Caco-2 (cell line): ENCODE results near the gene OR6C6. TPM values are rescaled to one million over a fixed set of nuclear protein-coding genes. Genes with fewer than 3 reads are reported as not detected.

Source experiments
- BruUV-seq: library from RNA; stranded (reverse); fragments of 400-500 nt; replicated peaks from 2 replicates; lab custom pipeline; 2021; lab: Mats Ljungman, UMichigan
- CTCF ChIA-PET: fragments of 300-600 bp; sonication (Branson Sonifier 250); formaldehyde crosslinking; loops from one replicate; lab custom pipeline; 2022; ENCODE audit warnings: antibody characterized with exemption; lab: Charles Lee
- POLR2A ChIA-PET: fragments of 300-600 bp; sonication (Branson Sonifier 250); formaldehyde crosslinking; loops from one replicate; lab custom pipeline; 2022; ENCODE audit warnings: antibody characterized with exemption; lab: Charles Lee
- DNase-seq, 2 experiments: peaks; one replicate each; pipeline versions ENCODE4 v3.0.0 to v3.0.0-alpha.2; 2020 to 2022
- H3K27me3 ChIP-seq: replicated peaks from 2 replicates; pipeline ENCODE4 v1.6.0; 2011; ENCODE audit warnings: low read length; ENCODE audit not compliant: control insufficient read depth, insufficient read depth
- H3K36me3 ChIP-seq: 2 replicates; pipeline ENCODE4 v1.5.1; 2011; ENCODE audit warnings: low read length; ENCODE audit not compliant: control insufficient read depth, insufficient read depth
- H3K4me1 ChIP-seq: fragments of 250-450 bp; sonication (Bioruptor Pico); 2 replicates; pipeline ENCODE4 v1.5.1; 2020; ENCODE audit warnings: mild to moderate bottlenecking
- H3K4me3 ChIP-seq: 2 replicates; pipeline ENCODE4 v1.5.1; 2011; ENCODE audit warnings: low read depth, mild to moderate bottlenecking, control low read depth, low read length
- H3K9me3 ChIP-seq: fragments of 250-450 bp; sonication (Bioruptor Pico); 2 replicates; pipeline ENCODE4 v1.5.1; 2020; ENCODE audit warnings: mild to moderate bottlenecking, moderate library complexity
- H3K27ac Mint-ChIP-seq: one replicate; pipeline ENCODE4 v1.8.0; 2022; ENCODE audit warnings: mixed read lengths; ENCODE audit not compliant: unreplicated experiment
- H3K27me3 Mint-ChIP-seq: one replicate; pipeline ENCODE4 v1.8.0; 2022; ENCODE audit warnings: mixed read lengths; ENCODE audit not compliant: insufficient read depth, unreplicated experiment
- H3K36me3 Mint-ChIP-seq: one replicate; pipeline ENCODE4 v1.8.0; 2022; ENCODE audit warnings: mild to moderate bottlenecking, mixed read lengths; ENCODE audit not compliant: insufficient read depth, unreplicated experiment
- H3K4me1 Mint-ChIP-seq: one replicate; pipeline ENCODE4 v1.8.0; 2022; ENCODE audit warnings: low read depth, mixed read lengths; ENCODE audit not compliant: unreplicated experiment
- H3K4me3 Mint-ChIP-seq: one replicate; pipeline ENCODE4 v1.8.0; 2022; ENCODE audit warnings: mild to moderate bottlenecking, moderate library complexity, mixed read lengths; ENCODE audit not compliant: unreplicated experiment
- H3K9me3 Mint-ChIP-seq: one replicate; pipeline ENCODE4 v1.8.0; 2022; ENCODE audit warnings: mixed read lengths; ENCODE audit not compliant: unreplicated experiment
- intact Hi-C: fragments of 100-400 bp; cut with micrococcal nuclease; formaldehyde crosslinking; loops from one replicate; pipeline ENCODE4 v1.10.0; 2022; ENCODE audit not compliant: unreplicated experiment
- total RNA-seq: library from RNA; stranded (reverse); gene quantifications from 2 replicates; pipeline ENCODE4 v1.2.3, GENCODE V29; 2022
- TF ChIP-seq, protein P1 (sequence below), 2 experiments: fragments of 200-600 bp in 1 of 2; IDR thresholded peaks; 1 replicate in 1 of 2; 2 replicates in 1 of 2; pipeline versions ENCODE4 v1.5.1 to v1.8.0; 2011 to 2022; ENCODE audit warnings: antibody characterized with exemption in 1 of 2, control low read depth in 1 of 2, inconsistent platforms in 1 of 2, low read depth in 1 of 2, low read length in 1 of 2, mild to moderate bottlenecking in 1 of 2, moderate library complexity in 1 of 2; ENCODE audit not compliant: insufficient read depth in 1 of 2, severe bottlenecking in 1 of 2, unreplicated experiment in 1 of 2

OR6C6 gene
- total RNA-seq, 1 experiment from 2014 or later = not detected

- POLR2A ChIA-PET = no interaction called here
- CTCF ChIA-PET = no interaction called here
These were observed 15.4 kb downstream of the OR6C6 start for GRCh38 chr12:55280991-55281390.

DNA sequence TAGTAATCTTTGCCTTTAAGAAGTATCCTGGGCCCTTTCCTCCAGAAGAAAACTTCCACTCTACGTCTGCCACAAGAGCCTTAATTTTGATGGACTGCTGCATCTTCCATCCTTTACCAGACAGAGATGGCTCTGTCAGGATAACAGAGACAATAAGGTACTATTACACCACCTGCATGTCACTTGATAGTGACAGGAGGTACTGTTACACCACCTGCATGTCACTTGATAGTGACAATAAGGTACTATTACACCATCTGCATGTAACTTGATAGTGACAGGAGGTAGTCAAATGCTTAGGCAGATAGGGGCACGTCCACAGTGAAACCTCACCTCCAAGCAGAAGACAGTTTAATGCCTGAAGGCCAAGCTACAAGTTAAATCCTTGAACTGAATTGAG lies 38.1 kb downstream of the OR6C6 start:
- POLR2A ChIA-PET = no interaction called here

More at GRCh38 chr12:55280991-55281390, 15.4 kb downstream of the OR6C6 start:
- no peaks in the 10 kb centered on the region for H3K4me1 Mint-ChIP-seq
- no peaks in the 10 kb centered on the region for H3K36me3 Mint-ChIP-seq
- no peaks in the 10 kb centered on the region for H3K4me1 ChIP-seq
- intact Hi-C loops = no loop called here
- no peak overlapping the region for H3K4me3 ChIP-seq
- no peak overlapping the region for H3K27ac Mint-ChIP-seq
- no peaks in the 10 kb centered on the region for H3K36me3 ChIP-seq
- H3K9me3 Mint-ChIP-seq = peaks cover 16% of the 10 kb centered on the region
- H3K4me3 Mint-ChIP-seq = no peak overlapping the region
- no peaks in the 10 kb centered on the region for H3K9me3 ChIP-seq
- TF ChIP-seq, protein P1, sequence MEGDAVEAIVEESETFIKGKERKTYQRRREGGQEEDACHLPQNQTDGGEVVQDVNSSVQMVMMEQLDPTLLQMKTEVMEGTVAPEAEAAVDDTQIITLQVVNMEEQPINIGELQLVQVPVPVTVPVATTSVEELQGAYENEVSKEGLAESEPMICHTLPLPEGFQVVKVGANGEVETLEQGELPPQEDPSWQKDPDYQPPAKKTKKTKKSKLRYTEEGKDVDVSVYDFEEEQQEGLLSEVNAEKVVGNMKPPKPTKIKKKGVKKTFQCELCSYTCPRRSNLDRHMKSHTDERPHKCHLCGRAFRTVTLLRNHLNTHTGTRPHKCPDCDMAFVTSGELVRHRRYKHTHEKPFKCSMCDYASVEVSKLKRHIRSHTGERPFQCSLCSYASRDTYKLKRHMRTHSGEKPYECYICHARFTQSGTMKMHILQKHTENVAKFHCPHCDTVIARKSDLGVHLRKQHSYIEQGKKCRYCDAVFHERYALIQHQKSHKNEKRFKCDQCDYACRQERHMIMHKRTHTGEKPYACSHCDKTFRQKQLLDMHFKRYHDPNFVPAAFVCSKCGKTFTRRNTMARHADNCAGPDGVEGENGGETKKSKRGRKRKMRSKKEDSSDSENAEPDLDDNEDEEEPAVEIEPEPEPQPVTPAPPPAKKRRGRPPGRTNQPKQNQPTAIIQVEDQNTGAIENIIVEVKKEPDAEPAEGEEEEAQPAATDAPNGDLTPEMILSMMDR (IDR thresholded peaks at IDR 0.05; ENCODE audit: insufficient read depth in 1 of 2, low read depth in 1 of 2, low read length in 1 of 2, severe bottlenecking in 1 of 2, unreplicated experiment in 1 of 2) = no peak
- DNase-seq = no peak
- no TSS peak for BruUV-seq
- peaks cover 5% of the 10 kb centered on the region for H3K27me3 Mint-ChIP-seq
- no peaks in the 10 kb centered on the region for H3K27me3 ChIP-seq

DNA sequence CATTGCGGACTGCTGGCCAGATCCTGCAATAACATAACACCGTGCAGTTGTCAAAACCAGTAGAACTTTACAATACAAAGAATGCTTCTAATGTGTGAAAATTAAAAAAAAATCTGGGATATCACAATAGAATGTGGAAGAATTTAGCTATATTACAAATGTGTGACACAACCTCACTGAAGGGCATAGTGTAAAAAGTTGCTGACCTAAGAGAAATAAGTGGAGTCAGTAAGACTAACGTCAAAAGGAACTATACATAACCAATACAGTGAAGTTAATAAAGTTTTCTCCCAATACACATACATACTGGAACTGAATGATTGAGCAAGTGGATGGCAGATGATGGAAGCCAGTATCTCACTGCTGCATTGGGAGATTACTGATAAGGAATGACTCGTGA lies 39.5 kb downstream of the OR6C6 start:
- no peaks in the 10 kb centered on the region for H3K36me3 Mint-ChIP-seq
- CTCF ChIA-PET = no interaction called here

More for the DNA sequence above, 38.1 kb downstream of the OR6C6 start:
- Mint-ChIP-seq H3K4me1 (no peaks in the 10 kb centered on the region), H3K36me3 (no peaks in the 10 kb centered on the region), H3K27ac (no peak overlapping the region), H3K9me3 (no peaks in the 10 kb centered on the region), H3K4me3 (no peak overlapping the region), H3K27me3 (no peaks in the 10 kb centered on the region)
- Histone ChIP-seq H3K36me3 (no peaks in the 10 kb centered on the region), H3K4me3 (no peak overlapping the region), H3K27me3 (no peaks in the 10 kb centered on the region), H3K4me1 (no peaks in the 10 kb centered on the region), H3K9me3 (no peaks in the 10 kb centered on the region)
- TF ChIP-seq, protein P1 (IDR thresholded peaks at IDR 0.05; ENCODE audit: insufficient read depth in 1 of 2, low read depth in 1 of 2, low read length in 1 of 2, severe bottlenecking in 1 of 2, unreplicated experiment in 1 of 2) = no peak
- DNase-seq = no peak
- intact Hi-C loops = no loop called here
- no TSS peak for BruUV-seq
- CTCF ChIA-PET = no interaction called here

More for the DNA sequence above, 39.5 kb downstream of the OR6C6 start:
- H3K27ac Mint-ChIP-seq = no peak overlapping the region
- no peak for DNase-seq
- TF ChIP-seq, protein P1 (IDR thresholded peaks at IDR 0.05; ENCODE audit: insufficient read depth in 1 of 2, low read depth in 1 of 2, low read length in 1 of 2, severe bottlenecking in 1 of 2, unreplicated experiment in 1 of 2) = no peak
- POLR2A ChIA-PET = no interaction called here
- BruUV-seq = no TSS peak
- Histone ChIP-seq H3K4me1 (no peaks in the 10 kb centered on the region), H3K27me3 (no peaks in the 10 kb centered on the region), H3K9me3 (no peaks in the 10 kb centered on the region), H3K36me3 (no peaks in the 10 kb centered on the region), H3K4me3 (no peak overlapping the region)
- no peaks in the 10 kb centered on the region for H3K4me1 Mint-ChIP-seq
- no peak overlapping the region for H3K4me3 Mint-ChIP-seq
- H3K9me3 Mint-ChIP-seq = no peaks in the 10 kb centered on the region
- H3K27me3 Mint-ChIP-seq = no peaks in the 10 kb centered on the region
- intact Hi-C loops = no loop called here
